GM13977 (cell line): ENCODE results near the gene SMARCA2.
A peak's percentile ranks its signal among the peaks of the same experiment; 100 is the strongest.

Experiments used
- DNase-seq: peaks from one replicate; pipeline ENCODE4 v3.0.0; 2012; ENCODE audit warnings: low spot score
- in situ Hi-C: fragments of 300-500 bp; cut with MboI; formaldehyde crosslinking; loops from one replicate; pipeline ENCODE4 v1.12.0; 2022; ENCODE audit warnings: low sequenced_read_pairs, low pct_unique_long_range_greater_than_20kb, mixed read lengths, inconsistent platforms; ENCODE audit not compliant: unreplicated experiment
- TF ChIP-seq, protein P1 (sequence below): IDR thresholded peaks from 2 replicates; pipeline ENCODE4 v1.5.1; 2012; ENCODE audit warnings: mild to moderate bottlenecking, control low read depth; ENCODE audit not compliant: insufficient read depth; ENCODE audit errors: extremely low read depth, missing control alignments

SMARCA2 gene

DNA sequence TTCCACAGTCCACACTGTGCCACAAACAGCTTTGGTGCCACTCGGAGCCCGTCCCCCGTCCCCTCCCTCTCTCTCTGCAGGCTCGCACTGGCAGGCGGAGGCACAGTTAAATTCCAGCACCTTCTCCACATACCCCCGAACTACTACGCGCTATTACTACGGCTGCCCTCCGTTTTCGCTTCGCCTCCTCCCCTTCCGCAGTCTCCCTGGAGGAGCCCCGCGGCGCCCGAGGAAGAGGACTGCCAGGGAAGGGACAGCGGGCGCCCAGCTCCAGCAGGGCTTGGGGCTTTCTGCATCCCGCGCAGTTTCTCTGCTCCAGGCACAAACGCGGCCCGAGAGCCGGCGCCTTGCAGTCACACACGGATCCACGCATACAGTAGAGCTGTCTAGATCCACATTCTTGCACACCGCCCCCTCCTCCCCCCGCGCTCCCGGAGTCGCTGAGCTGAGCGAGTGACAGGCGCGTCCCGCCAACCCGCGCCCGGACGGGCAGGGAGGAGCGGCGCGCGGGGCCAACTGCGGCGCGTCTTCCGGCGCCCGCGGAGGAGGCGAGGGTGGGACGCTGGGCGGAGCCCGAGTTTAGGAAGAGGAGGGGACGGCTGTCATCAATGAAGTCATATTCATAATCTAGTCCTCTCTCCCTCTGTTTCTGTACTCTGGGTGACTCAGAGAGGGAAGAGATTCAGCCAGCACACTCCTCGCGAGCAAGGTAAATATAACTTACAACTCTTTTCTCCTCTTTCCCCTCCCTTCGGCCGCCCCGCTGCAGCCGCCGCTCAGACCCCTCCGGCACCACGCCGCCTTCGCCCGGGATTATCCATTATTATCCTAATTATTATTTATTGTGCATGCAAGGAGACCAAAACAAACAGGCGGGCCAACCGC, at the start of gene SMARCA2:
Gene SMARCA2 (plus strand): TSS at position 652 of the 885 bp plus-strand sequence. CDS start 13,676 bp downstream, outside the sequence.
- in situ Hi-C loops = no loop called here
- peak; percentile 95 for DNase-seq
- TF ChIP-seq, protein P1, sequence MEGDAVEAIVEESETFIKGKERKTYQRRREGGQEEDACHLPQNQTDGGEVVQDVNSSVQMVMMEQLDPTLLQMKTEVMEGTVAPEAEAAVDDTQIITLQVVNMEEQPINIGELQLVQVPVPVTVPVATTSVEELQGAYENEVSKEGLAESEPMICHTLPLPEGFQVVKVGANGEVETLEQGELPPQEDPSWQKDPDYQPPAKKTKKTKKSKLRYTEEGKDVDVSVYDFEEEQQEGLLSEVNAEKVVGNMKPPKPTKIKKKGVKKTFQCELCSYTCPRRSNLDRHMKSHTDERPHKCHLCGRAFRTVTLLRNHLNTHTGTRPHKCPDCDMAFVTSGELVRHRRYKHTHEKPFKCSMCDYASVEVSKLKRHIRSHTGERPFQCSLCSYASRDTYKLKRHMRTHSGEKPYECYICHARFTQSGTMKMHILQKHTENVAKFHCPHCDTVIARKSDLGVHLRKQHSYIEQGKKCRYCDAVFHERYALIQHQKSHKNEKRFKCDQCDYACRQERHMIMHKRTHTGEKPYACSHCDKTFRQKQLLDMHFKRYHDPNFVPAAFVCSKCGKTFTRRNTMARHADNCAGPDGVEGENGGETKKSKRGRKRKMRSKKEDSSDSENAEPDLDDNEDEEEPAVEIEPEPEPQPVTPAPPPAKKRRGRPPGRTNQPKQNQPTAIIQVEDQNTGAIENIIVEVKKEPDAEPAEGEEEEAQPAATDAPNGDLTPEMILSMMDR = no peak

DNA sequence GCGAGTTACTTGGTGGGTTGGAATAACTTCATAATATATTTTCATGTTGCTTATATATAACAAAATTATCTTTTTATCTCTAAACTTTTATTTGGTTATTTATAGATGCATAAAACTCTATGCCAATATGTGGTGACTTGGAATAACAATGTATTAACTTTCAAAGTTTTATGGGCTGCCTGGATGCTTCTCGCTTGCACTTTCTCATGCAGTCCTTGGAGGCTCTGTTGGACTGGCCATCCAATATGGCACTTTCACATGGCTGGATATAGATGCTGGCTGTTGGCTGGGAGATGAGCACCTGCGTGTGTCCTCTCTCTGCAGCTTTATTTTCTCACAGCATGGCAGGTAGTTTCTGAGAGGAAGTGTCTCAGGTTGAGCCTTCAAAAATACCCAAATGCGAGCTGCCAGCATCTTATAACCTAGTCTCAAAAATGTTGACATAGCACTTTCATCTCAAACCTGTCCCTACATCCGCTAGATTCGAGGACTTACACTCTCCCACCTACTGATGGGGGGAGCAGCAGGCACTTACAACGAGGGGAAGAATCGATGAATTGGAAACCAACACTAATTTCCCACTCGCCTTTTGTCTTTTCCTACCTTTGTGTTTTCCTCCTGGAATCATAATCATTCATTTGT, 48.3 kb upstream of the SMARCA2 start:
- in situ Hi-C loops = no loop called here
- TF ChIP-seq, protein P1 = no peak
- DNase-seq = no peak

DNA sequence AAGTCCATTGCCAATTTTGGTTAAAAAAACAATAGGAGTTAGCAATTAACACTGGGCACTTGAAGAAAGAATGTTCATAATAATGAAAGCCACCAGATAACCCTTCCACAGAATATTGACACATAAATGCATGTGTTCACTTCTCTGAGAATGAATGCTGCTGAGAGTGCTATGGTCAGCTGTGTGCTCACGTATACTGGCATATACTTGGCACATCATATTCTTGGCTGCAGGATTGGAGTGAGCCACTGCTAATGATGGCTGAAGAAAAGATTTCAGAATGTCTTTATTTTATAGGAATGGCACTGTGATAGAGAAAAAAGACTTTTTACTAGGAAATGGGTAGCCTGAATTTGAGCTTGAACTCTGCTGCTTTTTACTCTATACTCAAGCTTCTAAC, 46.0 kb upstream of the SMARCA2 start:
- no peak for DNase-seq
- TF ChIP-seq, protein P1 = no peak
- in situ Hi-C loops = no loop called here

DNA sequence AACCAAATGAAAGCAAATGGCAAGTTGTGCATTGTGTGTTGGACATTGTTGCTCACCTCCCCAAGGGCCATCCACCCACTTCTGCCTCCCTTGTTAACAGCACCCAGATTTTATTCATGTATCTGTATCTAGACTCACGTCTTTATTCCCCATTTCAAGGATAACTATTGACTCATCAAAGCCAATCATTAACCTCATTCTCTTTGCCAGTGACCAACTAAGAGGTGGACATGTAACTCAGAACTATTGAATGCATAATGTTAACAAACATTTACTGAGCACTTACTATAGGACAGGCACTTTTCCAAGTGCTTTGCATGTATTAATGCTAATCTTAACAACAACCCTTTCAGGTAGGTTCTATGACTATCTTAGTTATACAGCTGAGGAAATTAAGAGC, 45.2 kb upstream of the SMARCA2 start:
- DNase-seq = no peak
- TF ChIP-seq, protein P1 = no peak
- in situ Hi-C loops = no loop called here

DNA sequence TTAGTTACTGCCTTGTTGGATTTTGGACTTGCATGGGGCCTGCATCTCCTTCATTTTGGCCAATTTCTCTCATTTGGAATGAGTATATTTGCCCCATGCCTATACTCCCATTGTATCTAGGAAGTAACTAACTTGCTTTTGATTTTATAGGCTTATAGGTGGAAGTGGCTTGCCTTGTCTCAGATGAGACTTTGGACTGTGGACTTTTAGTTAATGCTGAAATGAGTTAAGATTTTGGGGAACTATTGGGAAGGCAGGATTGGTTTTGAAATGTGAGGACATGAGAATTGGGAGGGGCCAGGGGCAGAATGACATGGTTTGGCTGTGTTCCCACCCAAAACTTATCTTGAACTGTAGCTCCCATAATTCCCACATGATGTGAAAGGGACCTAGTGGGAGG, 42.5 kb upstream of the SMARCA2 start:
- TF ChIP-seq, protein P1 = no peak
- no peak for DNase-seq
- in situ Hi-C loops = no loop called here

DNA sequence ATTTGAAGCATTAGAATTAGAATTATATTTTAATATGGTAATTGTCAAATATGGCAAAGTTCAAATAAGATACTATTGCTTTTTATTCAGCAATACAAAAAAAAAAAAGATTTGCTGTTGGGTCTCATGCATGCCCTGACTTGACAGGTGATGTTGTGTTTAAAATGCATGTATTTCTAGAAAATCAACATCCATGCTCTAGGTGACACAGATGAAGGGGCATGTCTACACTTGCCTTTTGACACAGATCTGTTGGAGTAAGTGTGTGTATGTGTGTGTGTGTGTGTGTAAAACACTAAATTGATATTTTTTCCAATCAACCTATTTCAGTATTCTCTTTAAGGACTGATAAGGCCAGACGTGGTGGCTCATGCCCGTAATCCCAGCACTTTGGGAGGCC, 38.1 kb upstream of the SMARCA2 start:
- no peak for DNase-seq
- in situ Hi-C loops = no loop called here
- TF ChIP-seq, protein P1 = no peak
